ENCODE results near the gene KRTAP5-9. TPM values are rescaled to one million over a fixed set of nuclear protein-coding genes. Genes with fewer than 3 reads are reported as not detected.

Gene KRTAP5-9
- polyA plus RNA-seq, 2 of the 4 experiments (the other 2 are of a cell fraction) = not detected

- no peak for TF ChIP-seq REST (IDR thresholded peaks at IDR 0.05)
Measured at GRCh38 chr11:71518506-71519471, 29.4 kb upstream of the KRTAP5-9 start (continued).

- Histone ChIP-seq H3K4me1 (no peaks in the 10 kb centered on the region), H3K27ac (no peak overlapping the region), H3K9me3 (no peaks in the 10 kb centered on the region), H3K4me3 (no peak overlapping the region), H3K4me2 (no peak overlapping the region)
- ChIA-PET POLR2A (no interaction called here), CTCF (interaction anchor here (0.5 to 1.4 kb wide), 2 partner anchors 61 to 694 kb away, joined by 3 to 5 read pairs; no protein-coding TSS in a partner anchor)
- DNase-seq (ENCODE audit: low read depth in 1 of 2, low spot score in 1 of 2) = no peak
- no peak for ATAC-seq
- WGBS (ENCODE audit: missing lambda C conversion rate) = 72% methylated on average over 10 of the region's 10 CpGs
- TF ChIP-seq KDM1A (IDR thresholded peaks at IDR 0.05; ENCODE audit: low read depth) (no peak), SMC3 (IDR thresholded peaks at IDR 0.05) (no peak), MAZ (IDR thresholded peaks at IDR 0.05; ENCODE audit: borderline replicate concordance, low read depth, low read length) (no peak), RCOR1 (IDR thresholded peaks at IDR 0.05; ENCODE audit: low read depth, low read length) (no peak), FOSL2 (IDR thresholded peaks at IDR 0.05) (no peak), FOSL2 (CRISPR knock-in tag; IDR thresholded peaks at IDR 0.05) (no peak), CBX2 (IDR thresholded peaks at IDR 0.05; ENCODE audit: borderline replicate concordance, low read depth) (no peak), REST (IDR thresholded peaks at IDR 0.05) (no peak), GATA3 (IDR thresholded peaks at IDR 0.05; ENCODE audit: borderline replicate concordance) (no peak), CBX8 (IDR thresholded peaks at IDR 0.05) (no peak), RARB (CRISPR knock-in tag; IDR thresholded peaks at IDR 0.05) (no peak), EHF (CRISPR knock-in tag; IDR thresholded peaks at IDR 0.05) (no peak), MYC (IDR thresholded peaks at IDR 0.05; ENCODE audit: borderline replicate concordance, low read length) (no peak), HES2 (IDR thresholded peaks at IDR 0.05) (no peak), ZSCAN20 (CRISPR knock-in tag; IDR thresholded peaks at IDR 0.05) (no peak), JUN (IDR thresholded peaks at IDR 0.05) (no peak), ATOH8 (CRISPR knock-in tag; IDR thresholded peaks at IDR 0.05; ENCODE audit: low read depth) (no peak)
- FAIRE-seq = no peak
Measured at GRCh38 chr11:71519546-71519945, 28.7 kb upstream of the KRTAP5-9 start.
